Measurements from ENCODE around the gene CPN1.

The CPN1 gene

GRCh38 chr10:100075426-100076220 lies 6.0 kb downstream of the CPN1 start:
- DNase-seq: no peak

GRCh38 chr10:100072514-100072913 lies 9.2 kb downstream of the CPN1 start:
- no peak for DNase-seq

- no peak for DNase-seq
Observed at GRCh38 chr10:100071529-100071928, 10.1 kb downstream of the CPN1 start.

GRCh38 chr10:100067466-100067865 lies 14.2 kb downstream of the CPN1 start:
- DNase-seq: no peak

GRCh38 chr10:100065084-100065660 lies 16.5 kb downstream of the CPN1 start:
- DNase-seq: no peak

GRCh38 chr10:100061401-100061800 lies 20.3 kb downstream of the CPN1 start:
- DNase-seq: no peak

- DNase-seq: no peak
Observed at GRCh38 chr10:100057948-100058347, 23.7 kb downstream of the CPN1 start.

GRCh38 chr10:100053686-100054460 lies 27.8 kb downstream of the CPN1 start:
- no peak for DNase-seq

GRCh38 chr10:100046021-100046486 lies 35.6 kb downstream of the CPN1 start:
- peak; percentile 35 for DNase-seq

GRCh38 chr10:100045592-100045991 lies 36.1 kb downstream of the CPN1 start:
- DNase-seq: no peak

- no peak for DNase-seq
Observed at GRCh38 chr10:100043796-100044195, 37.9 kb downstream of the CPN1 start.

- no peak for DNase-seq
Observed at GRCh38 chr10:100043344-100043743, 38.3 kb downstream of the CPN1 start.

- no peak for DNase-seq
Observed at GRCh38 chr10:100041306-100042002, 40.2 kb downstream of the CPN1 start.

GRCh38 chr10:100038561-100039071 lies 43.1 kb downstream of the CPN1 start:
- DNase-seq: no peak

- DNase-seq: no peak
Observed at GRCh38 chr10:100037758-100038315, 43.8 kb downstream of the CPN1 start.

- no peak for DNase-seq
Observed at GRCh38 chr10:100036850-100037249, 44.8 kb downstream of the CPN1 start.

- DNase-seq: no peak
Observed at GRCh38 chr10:100033766-100034418, 47.8 kb downstream of the CPN1 start.

GRCh38 chr10:100027416-100027815 lies 54.3 kb downstream of the CPN1 start:
- no peak for DNase-seq

GRCh38 chr10:100025576-100025975 lies 56.1 kb downstream of the CPN1 start:
- DNase-seq: peak; percentile 12

GRCh38 chr10:100024748-100025147 lies 56.9 kb downstream of the CPN1 start:
- DNase-seq: no peak

GRCh38 chr10:100022403-100022802 lies 59.3 kb downstream of the CPN1 start:
- DNase-seq: peak; percentile 4

GRCh38 chr10:100021322-100021721 lies 60.3 kb downstream of the CPN1 start:
- no peak for DNase-seq

All from NCI-H1105 treated with DMSO at 0.1 percent for 48 hours (cell line).